ENCODE results near the gene BRMS1. TPM values are rescaled to one million over a fixed set of nuclear protein-coding genes. Genes with fewer than 3 reads are reported as not detected.

The BRMS1 gene
- polyA plus RNA-seq, 1 donor (not counting 4 experiments of a cell fraction or from before 2014, with no cell fraction given) = 61.4 TPM

DNA sequence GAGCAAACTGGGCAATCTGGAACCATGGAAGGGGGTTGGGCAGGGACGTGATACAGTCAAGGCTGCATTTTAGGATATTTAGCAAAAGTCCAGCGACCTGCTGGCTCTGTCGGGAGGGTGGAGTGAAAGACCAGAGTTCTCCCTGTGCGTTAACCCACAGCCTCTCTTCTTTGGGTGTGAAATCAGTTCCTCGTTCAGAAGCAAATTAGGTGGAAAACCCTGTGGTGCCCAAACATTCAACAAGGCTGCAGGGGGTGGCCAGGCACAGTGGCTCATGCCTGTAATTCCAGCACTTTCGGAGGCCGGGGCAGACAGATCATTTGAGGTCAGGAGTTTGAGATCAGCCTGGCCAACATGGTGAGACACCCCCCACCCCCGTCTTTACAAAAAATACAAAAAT is 47.3 kb downstream of the BRMS1 start:
- H3K36me3 ChIP-seq (ENCODE audit: control insufficient read depth in 2 of 2, extremely low read depth in 1 of 2, insufficient read depth in 2 of 2, low read length in 2 of 2) = no peaks in the 10 kb centered on the region
- DNase-seq (ENCODE audit: low read depth, low spot score) = no peak
- FAIRE-seq = no peak
- no peaks in the 10 kb centered on the region for H3K4me1 ChIP-seq (ENCODE audit: control insufficient read depth, extremely low read depth, insufficient read depth, low read length)
- TF ChIP-seq, protein P1, sequence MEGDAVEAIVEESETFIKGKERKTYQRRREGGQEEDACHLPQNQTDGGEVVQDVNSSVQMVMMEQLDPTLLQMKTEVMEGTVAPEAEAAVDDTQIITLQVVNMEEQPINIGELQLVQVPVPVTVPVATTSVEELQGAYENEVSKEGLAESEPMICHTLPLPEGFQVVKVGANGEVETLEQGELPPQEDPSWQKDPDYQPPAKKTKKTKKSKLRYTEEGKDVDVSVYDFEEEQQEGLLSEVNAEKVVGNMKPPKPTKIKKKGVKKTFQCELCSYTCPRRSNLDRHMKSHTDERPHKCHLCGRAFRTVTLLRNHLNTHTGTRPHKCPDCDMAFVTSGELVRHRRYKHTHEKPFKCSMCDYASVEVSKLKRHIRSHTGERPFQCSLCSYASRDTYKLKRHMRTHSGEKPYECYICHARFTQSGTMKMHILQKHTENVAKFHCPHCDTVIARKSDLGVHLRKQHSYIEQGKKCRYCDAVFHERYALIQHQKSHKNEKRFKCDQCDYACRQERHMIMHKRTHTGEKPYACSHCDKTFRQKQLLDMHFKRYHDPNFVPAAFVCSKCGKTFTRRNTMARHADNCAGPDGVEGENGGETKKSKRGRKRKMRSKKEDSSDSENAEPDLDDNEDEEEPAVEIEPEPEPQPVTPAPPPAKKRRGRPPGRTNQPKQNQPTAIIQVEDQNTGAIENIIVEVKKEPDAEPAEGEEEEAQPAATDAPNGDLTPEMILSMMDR (optimal IDR thresholded peaks at IDR 0.05 in 1 of 3, IDR thresholded peaks at IDR 0.05 in 1 of 3, conservative IDR thresholded peaks at IDR 0.05 in 1 of 3; ENCODE audit: extremely low read depth in 1 of 3, insufficient read depth in 2 of 3, low read length in 3 of 3) = no peak
- TF ChIP-seq EZH2 (IDR thresholded peaks at IDR 0.05; ENCODE audit: low read length) = no peak
- no peaks in the 10 kb centered on the region for H3K9me3 ChIP-seq (ENCODE audit: control insufficient read depth, low read depth, low read length)
- H3K79me2 ChIP-seq (ENCODE audit: control insufficient read depth, insufficient read depth, low read length) = no peaks in the 10 kb centered on the region
- H3K27ac ChIP-seq (ENCODE audit: control insufficient read depth, insufficient read depth, low read length) = no peak overlapping the region
- H3K27me3 ChIP-seq (ENCODE audit: control insufficient read depth, extremely low read depth, insufficient read depth, low read length) = peaks cover 14% of the 10 kb centered on the region
- no peak overlapping the region for H3K9ac ChIP-seq (ENCODE audit: control insufficient read depth, extremely low read depth, insufficient read depth, low read length)
- no peaks in the 10 kb centered on the region for H4K20me1 ChIP-seq (ENCODE audit: control insufficient read depth, extremely low read depth, insufficient read depth, low read length)
- H2AFZ ChIP-seq (ENCODE audit: control insufficient read depth, low read length) = no peak overlapping the region
- no peak overlapping the region for H3K4me2 ChIP-seq (ENCODE audit: control insufficient read depth, extremely low read depth, insufficient read depth, low read depth, low read length)
- H3K9me1 ChIP-seq (ENCODE audit: control insufficient read depth, extremely low read depth, insufficient read depth, low read length) = no peaks in the 10 kb centered on the region
- no peak overlapping the region for H3K4me3 ChIP-seq (ENCODE audit: control insufficient read depth in 2 of 3, extremely low read depth in 1 of 3, insufficient read depth in 2 of 3, low read depth in 1 of 3, low read length in 3 of 3)
- dilution Hi-C loops (cut with MboI; ENCODE audit: extremely low pct_ligation_motif_present, low sequenced_read_pairs) = no loop called here

DNA sequence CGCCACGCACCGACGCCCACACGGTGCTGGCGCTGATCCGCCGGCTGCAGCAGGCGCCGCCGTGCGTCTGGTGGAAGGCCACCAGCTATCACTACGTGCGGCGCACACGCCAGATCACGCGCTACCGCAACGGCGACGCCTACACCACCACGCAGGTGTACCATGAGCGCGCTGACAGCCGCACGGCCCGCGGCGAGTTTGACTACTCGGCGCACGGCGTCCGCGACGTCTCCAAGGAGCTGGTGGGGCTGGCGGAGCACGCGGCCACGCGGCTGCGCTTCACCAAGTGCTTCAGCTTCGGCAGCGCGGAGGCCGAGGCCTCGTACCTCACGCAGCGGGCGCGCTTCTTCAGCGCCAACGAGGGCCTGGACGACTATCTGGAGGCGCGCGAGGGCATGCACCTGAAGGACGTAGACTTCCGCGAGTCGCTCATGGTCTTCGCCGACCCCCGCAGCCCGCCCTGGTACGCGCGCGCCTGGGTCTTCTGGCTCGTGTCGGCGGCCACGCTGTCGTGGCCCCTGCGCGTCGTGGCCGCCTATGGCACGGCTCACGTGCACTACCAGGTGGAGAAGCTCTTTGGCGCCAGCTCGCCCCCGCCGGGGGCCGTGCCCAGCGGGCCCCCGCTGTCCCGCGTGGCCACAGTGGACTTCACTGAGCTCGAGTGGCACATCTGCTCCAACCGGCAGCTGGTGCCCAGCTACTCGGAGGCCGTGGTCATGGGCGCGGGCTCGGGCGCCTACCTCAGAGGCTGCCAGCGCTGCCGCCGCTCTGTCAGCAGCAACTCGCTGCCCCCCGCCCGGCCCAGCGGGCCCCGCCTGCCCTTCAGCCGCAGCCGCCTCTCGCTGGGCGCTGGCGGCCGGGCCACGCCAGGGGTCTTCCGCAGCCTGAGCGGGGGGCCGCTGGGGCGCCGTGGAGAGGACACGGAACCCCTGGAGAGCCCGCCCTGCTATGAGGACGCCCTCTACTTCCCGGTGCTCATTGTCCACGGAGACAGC is 50.0 kb downstream of the BRMS1 start:
- FAIRE-seq (no peak), DNase-seq (ENCODE audit: low read depth, low spot score) (no peak)
- no peaks in the 10 kb centered on the region for H3K9me3 ChIP-seq (ENCODE audit: control insufficient read depth, low read depth, low read length)
- H3K27me3 ChIP-seq (ENCODE audit: control insufficient read depth, extremely low read depth, insufficient read depth, low read length) = peaks cover 29% of the 10 kb centered on the region
- no peak overlapping the region for H3K4me3 ChIP-seq (ENCODE audit: control insufficient read depth in 2 of 3, extremely low read depth in 1 of 3, insufficient read depth in 2 of 3, low read depth in 1 of 3, low read length in 3 of 3)
- H3K9me1 ChIP-seq (ENCODE audit: control insufficient read depth, extremely low read depth, insufficient read depth, low read length) = no peaks in the 10 kb centered on the region
- no peaks in the 10 kb centered on the region for H4K20me1 ChIP-seq (ENCODE audit: control insufficient read depth, extremely low read depth, insufficient read depth, low read length)
- H3K79me2 ChIP-seq (ENCODE audit: control insufficient read depth, insufficient read depth, low read length) = no peaks in the 10 kb centered on the region
- H3K4me1 ChIP-seq (ENCODE audit: control insufficient read depth, extremely low read depth, insufficient read depth, low read length) = peaks cover 5% of the 10 kb centered on the region
- dilution Hi-C loops (cut with MboI; ENCODE audit: extremely low pct_ligation_motif_present, low sequenced_read_pairs) = no loop called here
- no peak overlapping the region for H3K9ac ChIP-seq (ENCODE audit: control insufficient read depth, extremely low read depth, insufficient read depth, low read length)
- H3K4me2 ChIP-seq (ENCODE audit: control insufficient read depth, extremely low read depth, insufficient read depth, low read depth, low read length) = no peak overlapping the region
- no peak for TF ChIP-seq EZH2 (IDR thresholded peaks at IDR 0.05; ENCODE audit: low read length)
- TF ChIP-seq, protein P1 (optimal IDR thresholded peaks at IDR 0.05 in 1 of 3, IDR thresholded peaks at IDR 0.05 in 1 of 3, conservative IDR thresholded peaks at IDR 0.05 in 1 of 3; ENCODE audit: extremely low read depth in 1 of 3, insufficient read depth in 2 of 3, low read length in 3 of 3) = no peak
- H2AFZ ChIP-seq (ENCODE audit: control insufficient read depth, low read length) = no peak overlapping the region
- no peaks in the 10 kb centered on the region for H3K36me3 ChIP-seq (ENCODE audit: control insufficient read depth in 2 of 2, extremely low read depth in 1 of 2, insufficient read depth in 2 of 2, low read length in 2 of 2)
- H3K27ac ChIP-seq (ENCODE audit: control insufficient read depth, insufficient read depth, low read length) = no peak overlapping the region
